ENCODE results near the gene SGCG. TPM values are rescaled to one million over a fixed set of nuclear protein-coding genes. Genes with fewer than 3 reads are reported as not detected.

SGCG gene
- total RNA-seq, 1 donor from 2014 or later: 5.6 TPM

DNA sequence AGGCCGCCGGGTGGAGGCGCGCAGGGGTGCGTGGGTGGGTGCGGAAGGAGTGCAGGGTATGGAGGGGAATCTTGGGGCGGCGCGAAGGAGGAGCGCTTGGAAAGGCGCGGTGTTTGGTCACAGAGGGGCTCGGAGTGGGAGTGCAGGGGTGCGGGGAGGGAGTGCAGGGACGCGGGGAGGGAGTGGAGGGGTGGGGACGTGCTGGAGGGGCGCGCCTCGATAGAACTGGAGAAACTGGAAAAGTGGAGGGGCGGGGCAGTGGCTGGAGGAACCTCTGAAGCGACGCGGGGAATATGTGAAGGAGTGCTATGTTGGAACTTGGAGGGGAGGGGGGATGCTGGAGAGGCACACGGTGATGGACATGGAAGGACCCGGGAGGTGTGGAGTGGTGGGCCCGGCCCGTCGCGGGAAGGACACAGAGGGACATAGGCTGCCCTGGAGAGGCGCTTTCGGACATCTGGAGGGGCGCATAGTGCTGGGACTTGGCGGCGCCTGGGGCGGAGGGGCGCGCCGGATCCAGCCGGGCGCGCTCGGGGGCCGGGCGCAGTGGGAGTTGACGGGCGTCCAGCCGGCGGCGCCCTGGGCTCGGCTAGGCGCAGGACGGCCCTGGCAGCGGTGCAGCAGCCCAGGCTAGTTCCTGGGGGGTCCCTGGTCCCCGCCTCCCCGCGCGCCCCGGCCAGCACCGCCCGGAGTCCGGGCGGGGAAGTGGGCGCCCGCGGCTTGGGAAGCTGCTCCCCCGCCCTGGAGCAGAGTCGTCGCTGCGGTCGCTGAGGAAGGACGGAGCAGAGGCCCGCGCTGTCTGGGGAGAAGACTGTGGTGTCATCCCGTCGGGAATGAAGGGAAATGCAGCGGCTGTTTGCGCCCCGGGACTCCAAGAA lies 20.8 kb upstream of the SGCG start:
- Mint-ChIP-seq H3K4me1 (ENCODE audit: unreplicated experiment) (peaks cover 9% of the 10 kb centered on the region), H3K4me3 (peak overlapping the region; percentile 98), H3K27me3 (peaks cover 25% of the 10 kb centered on the region), H3K36me3 (peaks cover 4% of the 10 kb centered on the region), H3K27ac (peak overlapping the region; percentile 95), H3K9me3 (peaks cover 10% of the 10 kb centered on the region)
- TF ChIP-seq, protein P1, sequence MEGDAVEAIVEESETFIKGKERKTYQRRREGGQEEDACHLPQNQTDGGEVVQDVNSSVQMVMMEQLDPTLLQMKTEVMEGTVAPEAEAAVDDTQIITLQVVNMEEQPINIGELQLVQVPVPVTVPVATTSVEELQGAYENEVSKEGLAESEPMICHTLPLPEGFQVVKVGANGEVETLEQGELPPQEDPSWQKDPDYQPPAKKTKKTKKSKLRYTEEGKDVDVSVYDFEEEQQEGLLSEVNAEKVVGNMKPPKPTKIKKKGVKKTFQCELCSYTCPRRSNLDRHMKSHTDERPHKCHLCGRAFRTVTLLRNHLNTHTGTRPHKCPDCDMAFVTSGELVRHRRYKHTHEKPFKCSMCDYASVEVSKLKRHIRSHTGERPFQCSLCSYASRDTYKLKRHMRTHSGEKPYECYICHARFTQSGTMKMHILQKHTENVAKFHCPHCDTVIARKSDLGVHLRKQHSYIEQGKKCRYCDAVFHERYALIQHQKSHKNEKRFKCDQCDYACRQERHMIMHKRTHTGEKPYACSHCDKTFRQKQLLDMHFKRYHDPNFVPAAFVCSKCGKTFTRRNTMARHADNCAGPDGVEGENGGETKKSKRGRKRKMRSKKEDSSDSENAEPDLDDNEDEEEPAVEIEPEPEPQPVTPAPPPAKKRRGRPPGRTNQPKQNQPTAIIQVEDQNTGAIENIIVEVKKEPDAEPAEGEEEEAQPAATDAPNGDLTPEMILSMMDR (conservative IDR thresholded peaks at IDR 0.05): no peak
- DNase-seq (ENCODE audit: extremely low spot score, unreplicated experiment): no peak

DNA sequence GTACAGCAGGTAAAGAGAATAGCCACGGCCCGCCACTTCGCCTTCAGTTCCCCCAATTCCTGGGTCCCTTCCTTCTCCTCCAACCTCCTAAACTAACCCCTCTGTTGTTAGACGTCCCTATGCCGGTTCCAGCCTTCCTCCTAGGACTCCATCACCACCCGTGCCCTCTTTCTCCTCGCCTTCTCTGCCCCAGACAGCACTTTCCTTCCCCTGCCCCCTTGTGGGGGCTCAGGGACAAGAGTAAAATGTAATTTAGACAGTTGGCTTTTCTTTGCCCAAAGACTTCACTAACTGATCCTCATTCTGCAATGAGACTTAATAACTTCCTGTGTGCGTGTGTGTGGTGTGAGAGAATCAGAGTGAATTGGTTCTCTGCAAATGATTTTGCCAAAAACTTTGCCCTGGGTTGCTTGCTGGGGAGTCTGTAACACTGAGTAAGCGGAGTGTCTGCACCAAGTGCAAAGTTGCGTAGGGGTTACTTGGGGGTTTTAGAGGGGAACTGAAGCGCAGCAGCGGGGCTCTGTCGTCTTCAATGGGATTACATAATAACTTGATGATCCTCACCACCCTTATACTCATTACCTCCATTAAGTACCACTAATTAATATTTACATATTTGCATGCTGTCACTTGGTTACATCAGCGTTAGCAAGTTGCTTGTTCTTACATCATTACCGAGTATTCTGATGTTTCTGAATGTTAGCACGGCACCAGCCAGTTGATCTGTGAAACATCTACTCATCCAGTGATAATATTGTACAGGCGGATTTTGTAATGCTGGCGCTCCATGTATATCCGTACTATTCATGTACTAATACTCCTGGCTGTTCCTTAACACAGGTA lies 19.9 kb upstream of the SGCG start:
- DNase-seq (ENCODE audit: extremely low spot score, unreplicated experiment): no peak
- H3K27me3 Mint-ChIP-seq: peaks cover 25% of the 10 kb centered on the region
- peaks cover 4% of the 10 kb centered on the region for H3K36me3 Mint-ChIP-seq
- peak overlapping the region; percentile 95 for H3K4me3 Mint-ChIP-seq
- H3K4me1 Mint-ChIP-seq (ENCODE audit: unreplicated experiment): peaks cover 9% of the 10 kb centered on the region
- H3K27ac Mint-ChIP-seq: peak overlapping the region; percentile 91
- TF ChIP-seq, protein P1 (conservative IDR thresholded peaks at IDR 0.05): no peak
- peaks cover 7% of the 10 kb centered on the region for H3K9me3 Mint-ChIP-seq

DNA sequence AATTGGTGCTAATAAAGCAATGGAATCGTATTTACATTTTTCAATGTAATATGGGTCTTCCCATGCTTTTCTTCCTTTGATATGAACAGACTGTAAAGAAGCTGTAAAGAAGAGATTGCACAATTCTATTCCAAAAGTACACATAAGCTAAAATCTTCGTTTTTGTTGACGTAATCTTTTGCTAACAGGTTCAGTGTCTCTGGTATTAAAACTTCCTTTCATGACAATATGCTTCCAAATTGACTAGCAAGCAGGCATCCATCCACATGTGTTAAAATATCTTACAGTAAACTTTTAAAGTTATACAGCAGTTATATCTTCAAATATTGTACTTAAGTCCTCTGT lies 19.3 kb upstream of the SGCG start:
- TF ChIP-seq, protein P1 (conservative IDR thresholded peaks at IDR 0.05): no peak
- H3K27me3 Mint-ChIP-seq: peaks cover 25% of the 10 kb centered on the region
- H3K9me3 Mint-ChIP-seq: peaks cover 5% of the 10 kb centered on the region
- DNase-seq (ENCODE audit: extremely low spot score, unreplicated experiment): no peak
- peak overlapping the region; percentile 95 for H3K4me3 Mint-ChIP-seq
- peak overlapping the region; percentile 91 for H3K27ac Mint-ChIP-seq
- peaks cover 4% of the 10 kb centered on the region for H3K36me3 Mint-ChIP-seq
- peaks cover 9% of the 10 kb centered on the region for H3K4me1 Mint-ChIP-seq (ENCODE audit: unreplicated experiment)

DNA sequence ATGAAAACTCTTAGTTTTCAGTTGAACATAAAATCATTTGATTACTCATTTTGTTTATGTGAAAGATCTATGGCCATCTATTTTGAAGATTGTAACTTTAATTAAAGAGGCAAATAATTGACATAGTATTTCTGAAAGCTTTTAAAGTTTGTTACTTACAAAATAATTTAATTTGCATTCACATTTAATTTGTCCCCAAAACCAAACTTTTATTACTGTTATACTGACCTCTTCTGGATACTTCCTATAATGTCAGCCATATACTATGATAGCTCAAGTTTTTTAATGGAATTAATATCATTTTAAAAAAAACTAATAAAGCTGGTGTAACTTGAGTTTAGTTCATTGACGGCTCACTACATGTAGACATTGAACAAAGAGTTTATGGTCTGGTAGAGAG lies 4.9 kb upstream of the SGCG start:
- TF ChIP-seq, protein P1 (conservative IDR thresholded peaks at IDR 0.05): peak; percentile 73
- no peak overlapping the region for H3K27ac Mint-ChIP-seq
- H3K27me3 Mint-ChIP-seq: no peaks in the 10 kb centered on the region
- H3K4me3 Mint-ChIP-seq: no peak overlapping the region
- H3K9me3 Mint-ChIP-seq: no peaks in the 10 kb centered on the region
- no peaks in the 10 kb centered on the region for H3K36me3 Mint-ChIP-seq
- H3K4me1 Mint-ChIP-seq (ENCODE audit: unreplicated experiment): peaks cover 11% of the 10 kb centered on the region
- no peak for DNase-seq (ENCODE audit: extremely low spot score, unreplicated experiment)

DNA sequence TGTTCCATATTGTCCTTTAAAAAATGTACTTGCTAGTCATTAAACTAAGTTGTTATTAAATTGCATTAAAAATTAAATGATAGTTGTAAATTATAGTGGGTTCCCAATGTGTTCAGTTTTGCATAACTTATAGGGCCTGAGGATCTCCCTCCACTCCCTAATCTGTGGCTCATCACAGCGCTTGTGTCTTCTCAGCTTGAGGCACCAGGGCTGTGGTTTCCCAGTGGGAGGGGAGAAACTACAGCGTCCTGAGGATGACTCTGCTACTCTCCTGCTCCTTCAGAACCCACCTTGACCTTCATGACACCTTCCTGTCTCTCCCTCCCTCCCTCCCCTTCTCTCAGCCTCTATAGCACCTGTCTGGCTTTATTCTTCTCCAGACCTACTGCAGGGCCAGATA lies 1.4 kb downstream of the SGCG start:
- no peaks in the 10 kb centered on the region for H3K9me3 Mint-ChIP-seq
- peaks cover 11% of the 10 kb centered on the region for H3K4me1 Mint-ChIP-seq (ENCODE audit: unreplicated experiment)
- DNase-seq (ENCODE audit: extremely low spot score, unreplicated experiment): no peak
- TF ChIP-seq, protein P1 (conservative IDR thresholded peaks at IDR 0.05): no peak
- no peaks in the 10 kb centered on the region for H3K36me3 Mint-ChIP-seq
- H3K4me3 Mint-ChIP-seq: no peak overlapping the region
- H3K27ac Mint-ChIP-seq: no peak overlapping the region
- H3K27me3 Mint-ChIP-seq: no peaks in the 10 kb centered on the region

Data from type B pancreatic cell (in vitro differentiated cells).